Measurements from ENCODE around the gene MAPK11.
"Not testable (repeated sequence)": the region's sequence is repeated elsewhere in the genome, so short reads cannot be mapped to it uniquely, and the experiment has no call there.

MAPK11 gene

GRCh38 chr22:50275181-50276055, 5.2 kb upstream of the MAPK11 start:
- DNase-seq = no peak

GRCh38 chr22:50274771-50275170, 4.6 kb upstream of the MAPK11 start:
- DNase-seq = no peak

- no peak for DNase-seq
Measured at GRCh38 chr22:50274311-50274710, 4.1 kb upstream of the MAPK11 start.

GRCh38 chr22:50273781-50274180, 3.6 kb upstream of the MAPK11 start:
- not testable (repeated sequence) for DNase-seq

- not testable (repeated sequence) for DNase-seq
Measured at GRCh38 chr22:50273352-50273751, 3.2 kb upstream of the MAPK11 start.

GRCh38 chr22:50272044-50272802, 2.0 kb upstream of the MAPK11 start:
- DNase-seq = no peak

GRCh38 chr22:50271519-50271970, 1.4 kb upstream of the MAPK11 start:
- DNase-seq = peak; percentile 16

- no peak for DNase-seq
Measured at GRCh38 chr22:50270666-50271394, 650 bp upstream of the MAPK11 start.

- no peak for DNase-seq
Measured at GRCh38 chr22:50269573-50269969, 609 bp downstream of the MAPK11 start.

GRCh38 chr22:50268655-50269113, 1.5 kb downstream of the MAPK11 start:
- DNase-seq = no peak

- DNase-seq = no peak
Measured at GRCh38 chr22:50267591-50268390, 2.4 kb downstream of the MAPK11 start.

GRCh38 chr22:50266994-50267393, 3.2 kb downstream of the MAPK11 start:
- DNase-seq = no peak

GRCh38 chr22:50264946-50265669, 5.1 kb downstream of the MAPK11 start:
- no peak for DNase-seq

GRCh38 chr22:50264104-50264745, 6.0 kb downstream of the MAPK11 start:
- DNase-seq = no peak

- no peak for DNase-seq
Measured at GRCh38 chr22:50262973-50263617, 7.1 kb downstream of the MAPK11 start.

GRCh38 chr22:50262460-50262911, 7.7 kb downstream of the MAPK11 start:
- DNase-seq = no peak

GRCh38 chr22:50261615-50262459, 8.3 kb downstream of the MAPK11 start, which contains the start of gene MAPK12:
TSS of gene MAPK12 (minus strand) at chr22:50261683. CDS start at chr22:50261509, 174 bp downstream.
- no peak for DNase-seq

- no peak for DNase-seq
Measured at GRCh38 chr22:50260801-50261614, 9.2 kb downstream of the MAPK11 start.

Measured in SHP77 treated with DMSO at 0.1 percent for 48 hours (cell line).